Sciatic nerve (tissue), 2 donors: ENCODE measurements around the gene SLC31A1. TPM values are rescaled to one million over a fixed set of nuclear protein-coding genes. Genes with fewer than 3 reads are reported as not detected.
"Not testable (repeated sequence)": the region's sequence is repeated elsewhere in the genome, so short reads cannot be mapped to it uniquely, and the experiment has no call there.

ENCODE experiments used
- ATAC-seq: fragments of 200-7000 bp; cut with Tn5 transposase; one replicate; pipeline ENCODE4 v1.9.1; 2020; ENCODE audit warnings: mild to moderate bottlenecking, moderate library complexity
- DNase-seq: peaks from one replicate; pipeline ENCODE4 v3.0.0-alpha.2; 2020; ENCODE audit warnings: low spot score
- intact Hi-C: fragments of 100-400 bp; cut with DNase I; formaldehyde crosslinking; loops from one replicate; pipeline ENCODE4 v1.14.2; 2022
- total RNA-seq: library from RNA; stranded (reverse); fragmentation: NEBNext Ultra II Directional; extraction: Animal tissue kit (Norgen Biotek cat#: 25700); gene quantifications from one replicate; pipeline ENCODE4 v1.2.1, GENCODE V29; 2021
- donor health status: DM: no; HTN: no; CAD: no.
- donor health status: DM: no; HTN: no; CAD: no.

Gene SLC31A1
- total RNA-seq, 1 donor from 2014 or later: 13.2 TPM

DNA sequence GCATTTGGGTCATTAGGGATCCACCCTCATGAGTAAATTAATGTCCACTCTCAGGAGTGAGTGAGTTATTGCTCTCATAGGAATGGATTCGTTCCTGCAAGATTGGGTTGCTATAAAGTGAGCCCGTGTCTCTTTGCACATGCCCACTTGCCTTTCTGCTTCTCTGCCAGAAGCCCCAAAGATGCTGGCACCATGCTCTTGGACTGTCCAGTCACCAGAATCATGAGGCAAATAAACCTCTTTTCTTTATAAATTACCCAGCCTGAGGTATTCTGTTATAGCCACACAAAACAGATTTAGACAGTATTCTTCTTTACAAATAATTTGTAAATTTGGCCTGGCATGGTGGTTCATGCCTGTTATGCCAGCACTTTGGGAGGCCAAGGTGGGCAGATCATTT, 29.5 kb downstream of the SLC31A1 start:
- ATAC-seq (no peak), DNase-seq (no peak)
- intact Hi-C loops: no loop called here

DNA sequence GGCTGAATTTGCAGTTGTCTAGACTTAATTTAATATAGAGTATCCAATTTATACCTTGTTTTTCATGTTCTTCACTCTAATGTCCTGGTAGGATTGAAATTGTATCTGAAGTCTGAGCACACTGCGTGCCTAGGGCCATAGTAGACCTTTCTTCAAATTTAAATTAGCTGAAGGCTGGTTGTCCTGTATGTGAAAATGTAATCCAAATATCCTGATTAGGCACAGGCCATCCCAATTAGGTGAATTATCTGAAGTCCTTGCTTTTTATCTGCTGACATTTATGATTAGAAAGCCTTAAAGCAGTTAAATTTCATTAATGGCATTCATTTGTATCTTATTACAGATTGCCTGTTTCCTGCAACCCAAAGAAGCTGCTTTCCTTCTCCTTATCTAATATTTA, 33.6 kb downstream of the SLC31A1 start:
- ATAC-seq: no peak
- intact Hi-C loops: no loop called here
- DNase-seq: no peak

DNA sequence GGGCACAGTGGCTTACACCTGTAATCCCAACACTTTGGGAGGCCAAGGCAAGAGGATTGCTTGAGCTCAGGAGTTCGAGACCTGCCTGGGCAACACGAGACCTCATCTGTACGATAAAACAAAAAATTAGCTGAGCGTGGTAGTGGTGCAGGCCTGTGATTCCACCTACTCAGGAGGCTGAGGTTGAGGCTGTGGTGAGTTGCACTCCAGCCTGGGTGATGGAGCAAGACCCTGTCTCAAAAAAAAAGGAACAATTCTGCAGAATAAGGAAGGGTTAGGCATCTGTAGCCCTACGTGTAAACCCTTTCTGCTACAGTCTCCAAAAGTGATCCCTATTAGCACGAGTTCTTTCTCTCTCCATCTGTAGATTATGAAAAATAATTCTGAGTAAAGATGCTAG, 34.1 kb downstream of the SLC31A1 start:
- no peak for ATAC-seq
- intact Hi-C loops: no loop called here
- no peak for DNase-seq

DNA sequence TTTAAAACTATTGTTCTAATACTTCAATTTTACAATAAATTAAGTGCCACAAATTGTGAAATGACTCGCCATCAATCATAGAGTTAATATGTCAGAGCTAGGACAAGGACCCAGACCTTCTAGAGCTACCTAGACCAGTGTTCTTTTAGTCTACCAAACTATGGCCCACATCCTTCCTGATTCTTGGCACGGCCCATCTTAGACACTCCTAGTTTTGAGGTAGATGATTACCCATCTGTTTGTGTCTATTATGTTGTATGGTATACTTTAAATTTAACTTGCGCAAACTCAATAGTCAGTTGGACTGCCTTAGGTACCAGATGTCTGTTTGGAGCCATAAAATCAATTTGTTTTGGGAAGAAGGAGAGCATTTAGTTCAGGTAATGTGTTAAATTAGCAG, 36.5 kb downstream of the SLC31A1 start:
- DNase-seq: no peak
- intact Hi-C loops: no loop called here
- no peak for ATAC-seq

DNA sequence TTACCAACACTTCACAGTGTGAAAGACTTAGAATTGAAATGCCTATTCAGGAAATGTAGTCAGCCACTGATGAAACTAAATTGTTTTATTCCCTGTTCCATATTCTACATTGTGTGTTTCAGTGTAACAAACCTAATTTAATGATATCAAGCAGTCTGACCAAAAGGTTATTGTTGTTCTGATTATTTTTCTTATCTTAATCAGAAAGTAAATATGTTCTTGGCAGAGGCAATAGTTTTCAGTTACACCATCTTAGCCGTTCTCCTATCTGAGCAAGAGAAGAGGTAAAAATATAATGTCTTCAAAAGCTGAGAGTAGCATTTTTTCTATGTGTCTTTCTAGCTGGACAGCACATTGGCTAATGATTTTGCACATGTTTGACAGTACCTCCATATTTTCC, 36.9 kb downstream of the SLC31A1 start:
- DNase-seq (no peak), ATAC-seq (no peak)
- intact Hi-C loops: no loop called here

DNA sequence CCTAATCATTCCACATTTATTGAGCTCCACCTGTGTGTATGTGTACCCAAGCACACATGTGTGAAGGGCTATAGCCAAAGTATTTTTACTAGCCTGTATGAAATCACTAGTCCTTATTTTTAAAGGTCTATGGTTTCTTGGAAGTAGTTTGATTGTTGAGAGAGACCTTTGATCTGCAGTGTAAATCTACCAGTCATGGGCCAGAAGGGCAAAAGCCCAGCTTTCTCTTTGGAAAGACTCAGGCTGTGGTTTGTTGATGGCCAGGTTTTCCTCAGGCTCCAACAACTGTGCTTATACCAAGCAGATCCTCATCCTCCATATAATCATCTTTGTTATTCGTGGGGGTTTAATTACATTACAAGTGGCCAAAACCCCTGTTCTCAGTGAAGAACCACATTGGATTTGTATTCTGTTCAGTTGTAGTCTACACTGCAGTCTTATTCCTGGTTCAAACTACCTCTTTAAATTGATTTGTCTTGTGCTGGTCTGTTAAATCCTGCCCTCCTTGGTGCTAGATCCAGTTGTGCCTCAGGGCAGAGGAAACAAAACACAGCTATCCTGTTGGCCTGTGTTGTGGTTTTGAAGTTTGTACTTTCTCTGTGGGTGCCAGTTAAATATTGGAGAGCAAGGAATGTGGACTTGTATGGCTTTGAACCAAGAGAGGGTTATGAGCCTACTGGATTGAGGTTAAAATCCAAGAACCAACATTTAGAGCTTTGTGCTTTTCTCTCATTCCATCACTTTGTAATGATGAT, 40.8 kb downstream of the SLC31A1 start:
- no peak for ATAC-seq

DNA sequence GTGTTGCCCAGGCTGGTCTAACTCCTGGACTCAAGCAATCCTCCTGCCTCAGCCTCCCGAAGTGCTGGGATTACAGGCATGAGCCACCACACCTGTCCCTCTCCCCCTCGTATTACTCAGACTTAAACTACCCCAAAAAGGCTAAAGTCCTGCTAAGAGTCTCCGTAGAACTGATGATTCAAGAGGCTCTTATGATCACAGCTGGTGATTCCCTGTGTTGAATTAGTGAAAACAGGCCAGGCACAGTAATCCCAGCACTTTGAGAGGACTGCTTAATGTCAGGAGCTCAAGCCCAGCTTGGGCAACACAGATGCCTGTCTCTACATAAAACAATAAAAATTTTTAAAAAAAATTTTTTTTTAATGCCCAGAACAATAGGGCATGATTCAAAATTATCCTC, 44.8 kb downstream of the SLC31A1 start:
- no peak for DNase-seq
- no peak for ATAC-seq
- intact Hi-C loops: no loop called here

More for the DNA sequence above, 40.8 kb downstream of the SLC31A1 start:
- intact Hi-C loops: no loop called here
- DNase-seq: no peak

DNA sequence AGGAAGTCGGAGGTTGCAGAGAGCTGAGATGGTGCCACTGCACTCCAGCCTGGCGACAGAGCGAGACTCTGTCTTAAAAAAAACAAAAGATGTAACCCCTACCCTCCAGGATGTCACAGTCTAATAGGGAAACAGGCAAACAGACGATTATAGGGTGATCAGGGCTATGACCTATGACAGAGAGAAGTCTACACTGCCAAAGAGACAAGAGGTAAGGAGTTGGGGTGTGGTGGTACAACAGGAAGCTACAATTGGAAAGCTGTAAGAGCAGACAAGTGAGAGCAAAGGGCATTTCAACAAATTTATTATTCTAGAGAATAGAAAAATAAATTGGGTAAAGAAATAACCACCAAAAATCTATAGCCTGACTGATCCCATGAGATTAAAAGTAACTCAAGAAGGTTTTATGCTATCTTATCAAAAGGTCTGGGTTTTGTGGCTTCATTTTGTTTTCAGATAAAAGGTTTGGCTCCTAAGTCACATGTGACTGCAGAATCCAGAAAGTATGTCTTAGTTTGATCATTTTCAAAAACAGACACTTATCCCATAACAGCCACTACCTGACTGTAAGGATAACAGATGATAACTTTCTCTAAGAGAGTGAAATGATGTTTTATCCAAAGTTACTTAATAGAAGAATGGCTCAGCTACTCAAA, 46.7 kb downstream of the SLC31A1 start:
- intact Hi-C loops: no loop called here
- ATAC-seq: no peak
- DNase-seq: no peak

DNA sequence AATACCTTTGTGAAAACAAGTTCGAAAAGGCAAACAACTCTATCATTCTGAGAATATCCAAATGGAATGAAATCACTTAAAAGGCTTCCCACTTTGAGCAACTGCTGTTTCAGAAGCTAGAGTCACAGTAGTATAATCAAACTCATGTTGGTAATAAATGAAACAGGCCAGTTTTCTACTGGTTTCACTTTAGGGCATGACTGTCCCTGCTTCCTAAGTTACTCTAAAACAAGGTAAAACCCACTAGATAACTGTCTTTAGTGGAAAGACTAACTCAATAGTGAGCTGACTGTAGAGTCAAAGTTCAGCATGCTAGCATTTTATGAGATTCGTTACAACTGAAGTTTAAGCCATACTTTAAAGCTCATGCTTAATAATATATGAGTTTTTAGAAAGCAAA, 48.0 kb downstream of the SLC31A1 start:
- no peak for DNase-seq
- intact Hi-C loops: no loop called here
- no peak for ATAC-seq

DNA sequence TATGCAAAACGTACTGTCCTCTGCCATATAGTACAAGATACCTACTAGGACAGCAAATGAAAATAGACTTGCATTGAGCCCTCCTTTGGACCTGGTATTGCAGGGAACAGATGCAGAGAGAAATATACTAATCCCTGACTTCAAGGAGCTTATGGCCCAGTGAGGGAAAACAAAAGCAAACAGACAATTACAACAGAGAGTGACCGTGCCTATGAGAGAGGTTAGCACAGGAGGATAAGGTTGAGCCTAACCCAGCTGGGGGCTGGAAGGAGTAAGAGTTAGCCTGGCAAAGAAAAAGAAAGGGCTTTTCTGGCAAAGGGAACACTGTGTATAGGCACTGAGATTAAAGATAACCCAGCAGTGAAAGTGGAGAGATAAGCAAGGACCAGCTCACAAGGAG, 48.5 kb downstream of the SLC31A1 start:
- intact Hi-C loops: no loop called here
- no peak for ATAC-seq
- no peak for DNase-seq

DNA sequence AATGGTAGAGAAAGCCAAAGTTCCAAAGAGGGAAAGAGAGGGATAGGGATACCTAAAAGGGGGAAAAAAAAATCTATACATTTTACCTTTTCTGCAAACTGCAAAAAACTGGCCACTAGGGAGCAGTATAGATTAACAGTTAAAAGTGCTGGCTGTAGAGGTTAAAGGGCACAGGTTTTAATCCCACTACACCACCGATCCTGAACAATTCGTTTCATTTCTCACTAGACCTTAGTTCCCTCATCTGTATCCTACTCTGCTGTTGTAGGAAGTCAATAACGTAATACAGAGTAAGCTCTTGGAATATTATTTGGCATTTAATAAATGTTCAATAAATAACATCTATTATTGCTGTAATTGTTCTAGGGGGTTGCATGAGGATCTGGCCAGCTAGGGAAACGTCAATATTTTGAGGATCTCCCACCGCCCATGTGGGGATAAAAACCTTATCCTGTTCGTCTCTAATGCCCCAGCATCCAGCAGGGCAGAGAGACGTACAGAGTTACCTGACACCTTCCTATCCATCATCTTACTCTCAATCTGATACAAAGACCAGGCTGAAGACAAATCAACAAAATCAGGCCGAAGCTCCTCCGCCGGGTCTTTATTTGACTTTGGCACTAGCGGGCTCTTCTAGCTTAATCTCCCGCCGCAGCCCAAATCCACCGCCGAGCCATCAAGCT, 53.3 kb downstream of the SLC31A1 start:
- intact Hi-C loops: no loop called here
- ATAC-seq: peak; percentile 49
- DNase-seq: no peak

DNA sequence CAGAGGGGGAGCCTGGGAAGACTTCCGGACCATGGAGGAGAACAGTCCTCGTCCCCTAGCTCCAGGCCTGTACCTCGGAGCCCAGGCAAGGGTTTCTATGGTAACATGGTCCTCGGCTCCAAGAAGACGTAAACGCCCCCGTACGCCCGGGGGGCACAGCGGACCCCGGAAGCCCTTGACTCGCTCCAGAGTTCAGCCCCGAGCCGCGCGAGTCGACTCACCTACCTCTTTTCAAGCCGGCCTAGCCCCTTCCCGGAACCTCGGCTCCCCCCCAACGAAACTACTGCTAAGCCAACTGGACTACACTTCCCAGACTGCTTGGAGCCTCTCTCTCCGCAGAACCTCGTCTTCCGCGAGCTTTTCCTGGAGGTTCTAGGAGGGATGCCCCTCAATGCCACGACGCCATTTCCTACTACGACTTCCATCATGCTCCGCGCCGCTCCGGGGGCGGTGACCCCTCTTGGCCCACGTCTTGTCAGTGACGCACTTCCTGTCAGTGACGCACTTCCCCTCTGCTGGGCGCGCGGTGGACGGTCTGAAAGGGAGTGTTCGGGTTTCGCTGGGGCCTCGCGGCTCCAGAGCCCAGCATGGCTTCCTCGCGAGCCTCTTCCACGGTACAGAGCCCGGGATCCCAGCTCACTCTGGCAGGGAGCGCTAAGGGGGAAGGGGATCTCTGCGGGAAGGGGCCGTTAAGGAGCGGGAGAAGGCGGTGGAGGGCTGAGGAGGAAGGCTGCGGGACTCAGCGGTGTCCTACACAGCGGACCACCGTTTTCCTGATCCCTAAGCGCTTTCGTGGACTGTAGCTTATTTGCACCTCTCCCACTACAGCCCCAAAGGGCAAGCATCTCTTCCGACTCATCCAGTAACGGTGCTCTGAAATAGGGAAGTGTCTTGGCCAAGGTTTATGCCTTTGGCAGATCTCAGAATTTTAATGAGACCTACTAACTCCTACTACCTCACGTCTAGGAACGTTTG, 54.1 kb downstream of the SLC31A1 start, which contains the start of the genes CDC26 and PRPF4:
Gene CDC26, minus strand, starts transcription at position 416 of the 975 bp plus-strand sequence. CDS start 3,065 bp downstream, outside the sequence.
Gene PRPF4, plus strand, starts transcription at position 502 of the 975 bp plus-strand sequence. Its CDS starts 86 bp downstream, at position 588.
- peak; percentile 99 for ATAC-seq
- peak; percentile 98 for DNase-seq
- intact Hi-C loops: loop anchor here (2.0 kb wide), 1 partner anchor 123 kb away; no protein-coding TSS in a partner anchor

DNA sequence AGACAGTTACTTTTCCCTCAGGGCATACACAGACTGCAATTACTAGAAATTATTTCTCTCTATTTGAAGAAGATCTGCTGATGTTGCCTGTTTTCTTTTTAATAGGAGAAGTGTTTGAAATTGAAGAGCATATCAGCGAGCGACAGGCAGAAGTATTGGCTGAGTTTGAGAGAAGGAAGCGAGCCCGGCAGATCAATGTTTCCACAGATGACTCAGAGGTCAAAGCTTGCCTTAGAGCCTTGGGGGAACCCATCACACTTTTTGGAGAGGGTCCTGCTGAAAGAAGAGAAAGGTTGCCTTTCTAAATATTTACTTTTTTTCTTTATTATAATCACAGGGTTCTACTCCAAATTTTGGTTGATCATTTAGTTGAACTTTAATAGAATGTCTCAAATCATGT, 57.5 kb downstream of the SLC31A1 start:
- ATAC-seq: no peak
- intact Hi-C loops: no loop called here
- DNase-seq: no peak

DNA sequence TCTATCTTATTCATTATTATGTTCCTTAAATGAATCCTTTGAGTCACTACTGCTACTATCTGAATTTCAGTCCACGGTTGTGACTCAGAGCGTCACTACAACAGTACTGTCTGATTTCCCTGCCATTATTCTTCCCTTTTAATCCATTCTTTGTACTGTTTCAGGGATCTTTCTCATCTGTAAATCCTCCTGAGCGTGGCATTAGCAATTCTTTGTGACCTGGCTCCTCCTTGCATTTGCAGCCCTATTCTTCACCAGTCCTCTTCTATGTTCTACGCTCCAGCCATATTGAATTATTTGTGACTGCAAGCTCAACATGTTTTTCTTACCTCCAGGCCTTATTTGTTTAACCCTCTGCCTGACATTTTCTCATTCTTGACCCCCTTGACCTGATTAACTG, 60.0 kb downstream of the SLC31A1 start:
- DNase-seq (no peak), ATAC-seq (no peak)
- intact Hi-C loops: no loop called here

DNA sequence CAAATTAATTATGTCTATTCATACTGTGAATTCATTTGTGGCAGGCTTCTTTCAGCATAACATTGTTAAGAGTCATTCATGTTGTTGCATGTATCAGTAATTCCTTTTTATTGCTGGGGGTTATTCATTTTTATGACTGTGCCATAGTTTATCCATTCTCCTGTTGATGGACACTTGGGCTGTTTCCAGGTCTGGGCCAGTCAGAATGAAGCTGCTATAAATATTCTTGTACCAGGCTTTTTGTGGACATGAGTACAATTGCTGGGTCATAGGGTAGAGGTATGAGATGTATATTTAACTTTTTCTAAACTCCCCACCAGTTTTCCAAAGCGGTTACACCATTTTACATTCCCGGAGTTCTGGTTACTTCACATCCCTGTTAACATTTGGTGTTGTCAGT, 67.7 kb downstream of the SLC31A1 start:
- no peak for ATAC-seq
- intact Hi-C loops: no loop called here
- DNase-seq: no peak

DNA sequence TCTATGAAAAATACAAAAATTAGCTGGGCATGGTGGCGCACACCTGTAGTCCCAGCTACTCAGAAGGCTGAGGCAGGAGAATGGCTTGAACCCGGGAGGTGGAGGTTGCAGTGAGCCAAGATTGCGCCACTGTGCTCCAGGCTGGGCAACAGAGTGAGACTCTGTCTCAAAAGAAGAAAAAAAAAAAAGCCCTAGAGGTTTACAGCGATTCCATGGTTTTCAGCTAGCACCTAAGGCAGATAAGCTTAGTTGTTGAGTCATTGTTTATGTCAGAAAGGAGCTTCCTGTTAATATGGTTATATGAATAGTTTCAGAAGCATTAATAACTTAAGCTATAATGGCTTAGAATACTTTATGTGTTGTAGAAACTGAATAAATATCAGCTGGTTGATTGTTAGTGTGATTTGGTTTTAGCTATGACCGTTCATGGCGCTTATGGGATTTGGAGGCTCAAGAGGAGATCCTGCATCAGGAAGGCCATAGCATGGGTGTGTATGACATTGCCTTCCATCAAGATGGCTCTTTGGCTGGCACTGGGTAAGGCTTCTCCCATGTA, 68.8 kb downstream of the SLC31A1 start:
- DNase-seq (no peak), ATAC-seq (no peak)
- intact Hi-C loops: no loop called here

DNA sequence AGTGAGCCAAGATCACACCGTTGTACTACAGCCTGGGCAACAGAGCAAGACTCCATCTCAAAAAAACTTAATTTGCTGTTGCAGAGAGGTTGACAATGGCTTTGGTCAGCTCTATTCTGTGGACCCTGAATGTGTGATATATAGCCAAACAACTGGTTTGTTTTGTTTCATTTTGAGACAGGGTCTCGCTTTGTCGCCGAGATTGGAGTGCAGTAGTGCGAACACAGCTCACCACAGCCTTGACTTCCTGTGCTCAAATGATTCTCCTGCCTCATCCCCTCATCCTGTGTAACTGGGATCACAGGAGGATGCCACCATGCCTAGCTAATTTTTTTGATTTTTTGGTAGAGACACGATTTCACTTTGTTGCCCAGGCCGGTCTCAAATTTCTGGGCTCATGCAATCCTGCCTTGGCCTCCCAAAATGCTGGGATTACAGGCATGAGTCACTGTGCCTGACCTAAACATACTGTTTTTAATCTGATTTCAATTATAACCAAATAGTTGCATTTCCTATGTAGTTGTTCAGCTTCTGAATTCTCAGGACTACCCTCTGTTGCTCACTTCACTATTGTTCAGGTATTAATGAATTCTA, 72.0 kb downstream of the SLC31A1 start:
- ATAC-seq (no peak), DNase-seq (no peak)
- intact Hi-C loops: no loop called here

DNA sequence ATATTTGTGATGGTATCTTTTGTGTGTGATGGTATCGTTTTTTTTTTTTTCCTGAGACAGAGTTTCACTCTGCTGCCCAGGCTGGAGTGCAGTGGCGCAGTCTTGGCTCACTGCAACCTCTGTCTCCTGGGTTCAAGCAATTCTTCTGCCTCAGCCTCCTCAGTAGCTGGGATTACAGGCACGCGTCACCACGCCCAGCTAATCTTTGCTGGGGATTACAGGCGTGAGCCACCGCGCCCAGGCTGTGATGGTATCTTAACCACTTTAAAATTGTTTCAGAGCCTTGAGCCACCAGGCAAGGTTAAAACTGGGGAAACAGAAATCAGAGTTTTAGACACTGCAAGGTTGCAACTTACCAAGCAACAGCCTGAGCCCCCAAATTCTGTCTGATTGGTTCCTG, 74.9 kb downstream of the SLC31A1 start:
- DNase-seq, intact Hi-C loops, ATAC-seq: not testable (repeated sequence)
